ENCODE results near the gene MEN1.

MEN1 gene

GRCh38 chr11:64759722-64760719 lies 50.3 kb downstream of the MEN1 start, which contains the start of gene PYGM:
Gene PYGM, minus strand, starts transcription at chr11:64759974. Its CDS starts 76 bp downstream, at chr11:64759898.
- no peak for DNase-seq

- no peak for DNase-seq
Measured at GRCh38 chr11:64759131-64759721, 51.1 kb downstream of the MEN1 start.

GRCh38 chr11:64758330-64759079 lies 51.8 kb downstream of the MEN1 start:
- DNase-seq: no peak

- no peak for DNase-seq
Measured at GRCh38 chr11:64757549-64758329, 52.6 kb downstream of the MEN1 start.

- no peak for DNase-seq
Measured at GRCh38 chr11:64755681-64756361, 54.5 kb downstream of the MEN1 start.

- no peak for DNase-seq
Measured at GRCh38 chr11:64754919-64755662, 55.3 kb downstream of the MEN1 start.

GRCh38 chr11:64754124-64754918 lies 56.0 kb downstream of the MEN1 start:
- peak; percentile 47 for DNase-seq

Data from OCI-M1 (cell line).